Activated CD4-positive, alpha-beta T cell treated with anti-CD3 and anti-CD28 coated beads, Interleukin-2, amount 10 ng/mL, durations not matched to agents 7 days and 5 days (primary cell): Measurements from ENCODE around the gene IAH1. TPM values are rescaled to one million over a fixed set of nuclear protein-coding genes. Genes with fewer than 3 reads are reported as not detected.

Experiments
- CTCF ChIA-PET: fragments of 350-600 bp; sonication (Branson Sonifier 250); formaldehyde crosslinking; loops from one replicate; lab custom pipeline; 2021; ENCODE audit warnings: antibody characterized with exemption; lab: Charles Lee
- POLR2A ChIA-PET: fragments of 350-600 bp; sonication (Branson Sonifier 250); formaldehyde crosslinking; loops from one replicate; lab custom pipeline; 2021; ENCODE audit warnings: antibody characterized with exemption; lab: Charles Lee
- DNase-seq: peaks from one replicate; pipeline ENCODE4 v3.0.0-alpha.2; 2020
- H3K27ac Mint-ChIP-seq: one replicate; pipeline ENCODE4 v1.8.0; 2021; ENCODE audit warnings: mild to moderate bottlenecking, moderate library complexity, mixed read lengths
- H3K27me3 Mint-ChIP-seq: one replicate; pipeline ENCODE4 v1.8.0; 2021; ENCODE audit warnings: mixed read lengths
- H3K36me3 Mint-ChIP-seq: one replicate; pipeline ENCODE4 v1.8.0; 2021; ENCODE audit warnings: low read depth, mixed read lengths
- H3K4me1 Mint-ChIP-seq: one replicate; pipeline ENCODE4 v1.8.0; 2021; ENCODE audit warnings: mixed read lengths
- H3K4me3 Mint-ChIP-seq: one replicate; pipeline ENCODE4 v1.8.0; 2021; ENCODE audit warnings: mild to moderate bottlenecking, moderate library complexity, mixed read lengths
- H3K9me3 Mint-ChIP-seq: one replicate; pipeline ENCODE4 v1.8.0; 2021; ENCODE audit warnings: mixed read lengths
- total RNA-seq, 2 experiments: library from RNA; stranded (reverse); gene quantifications; one replicate each; pipeline ENCODE4 v1.2.3, GENCODE V29; 2021

IAH1 gene
- total RNA-seq, 2 experiments from 2014 or later, result 58.1 to 64.4 TPM

- H3K27me3 Mint-ChIP-seq, result no peaks in the 10 kb centered on the region
- H3K36me3 Mint-ChIP-seq, result peaks cover 29% of the 10 kb centered on the region
- H3K4me1 Mint-ChIP-seq, result peaks cover 8% of the 10 kb centered on the region
- no peaks in the 10 kb centered on the region for H3K9me3 Mint-ChIP-seq
- no peak overlapping the region for H3K4me3 Mint-ChIP-seq
- DNase-seq, result no peak
- POLR2A ChIA-PET, result no interaction called here
- no peak overlapping the region for H3K27ac Mint-ChIP-seq
- CTCF ChIA-PET, result interaction anchor here (0.6 kb wide), 1 partner anchor 321 kb away, joined by 3 read pairs; no protein-coding TSS in a partner anchor
These were observed 13.3 kb upstream of the IAH1 start for GRCh38 chr2:9461079-9461478.

- ChIA-PET CTCF (no interaction called here), POLR2A (no interaction called here)
- Mint-ChIP-seq H3K4me1 (peaks cover 8% of the 10 kb centered on the region), H3K27me3 (no peaks in the 10 kb centered on the region), H3K36me3 (peaks cover 30% of the 10 kb centered on the region), H3K9me3 (no peaks in the 10 kb centered on the region), H3K27ac (no peak overlapping the region), H3K4me3 (no peak overlapping the region)
- DNase-seq, result no peak
These were observed 12.0 kb upstream of the IAH1 start for GRCh38 chr2:9462313-9462712.

- H3K27me3 Mint-ChIP-seq, result no peaks in the 10 kb centered on the region
These were observed 11.3 kb upstream of the IAH1 start for GRCh38 chr2:9462886-9463697.

GRCh38 chr2:9463698-9464034 is 10.7 kb upstream of the IAH1 start:
- Mint-ChIP-seq H3K27ac (peak overlapping the region; percentile 60), H3K4me1 (peaks cover 8% of the 10 kb centered on the region), H3K27me3 (no peaks in the 10 kb centered on the region), H3K36me3 (peaks cover 35% of the 10 kb centered on the region), H3K4me3 (no peak overlapping the region), H3K9me3 (no peaks in the 10 kb centered on the region)
- ChIA-PET POLR2A (no interaction called here), CTCF (no interaction called here)
- DNase-seq, result no peak

More at GRCh38 chr2:9462886-9463697, 11.3 kb upstream of the IAH1 start:
- Mint-ChIP-seq H3K9me3 (no peaks in the 10 kb centered on the region), H3K4me1 (peaks cover 8% of the 10 kb centered on the region), H3K4me3 (no peak overlapping the region), H3K27ac (peak overlapping the region; percentile 21), H3K36me3 (peaks cover 35% of the 10 kb centered on the region)
- ChIA-PET CTCF (no interaction called here), POLR2A (no interaction called here)
- DNase-seq, result no peak

- Mint-ChIP-seq H3K9me3 (no peaks in the 10 kb centered on the region), H3K27me3 (no peaks in the 10 kb centered on the region), H3K4me1 (peaks cover 8% of the 10 kb centered on the region), H3K36me3 (peaks cover 34% of the 10 kb centered on the region), H3K27ac (no peak overlapping the region), H3K4me3 (no peak overlapping the region)
- POLR2A ChIA-PET, result no interaction called here
- CTCF ChIA-PET, result interaction anchor here (1.2 kb wide), 1 partner anchor 18 kb away, joined by 3 read pairs; no protein-coding TSS in a partner anchor
- DNase-seq, result no peak
These were observed 9.2 kb upstream of the IAH1 start for GRCh38 chr2:9465170-9465569.

DNA sequence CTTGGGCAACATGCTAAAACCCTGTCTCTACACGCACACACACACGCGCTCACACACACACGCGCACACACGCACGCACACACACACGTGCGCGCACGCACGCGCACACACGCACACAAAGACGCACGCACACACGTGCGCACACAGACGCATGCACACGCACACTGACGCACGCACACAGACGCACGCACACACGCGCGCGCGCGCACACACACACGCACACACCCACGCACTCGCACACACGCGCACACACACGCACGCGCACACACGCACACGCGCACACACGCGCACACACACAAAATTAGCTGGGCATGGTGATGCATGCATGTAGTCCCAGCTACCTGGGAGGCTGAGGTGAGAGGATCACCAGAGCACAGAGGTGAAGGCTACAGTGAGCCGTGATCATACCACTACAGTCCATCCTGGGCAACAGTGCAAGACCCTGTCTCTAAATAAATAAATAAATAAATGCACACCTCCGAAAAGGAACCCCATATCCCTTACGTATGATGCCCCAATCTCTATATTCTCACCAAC is 8.1 kb upstream of the IAH1 start:
- Mint-ChIP-seq H3K4me1 (peaks cover 8% of the 10 kb centered on the region), H3K9me3 (no peaks in the 10 kb centered on the region), H3K4me3 (no peak overlapping the region), H3K27ac (no peak overlapping the region), H3K27me3 (no peaks in the 10 kb centered on the region), H3K36me3 (peaks cover 33% of the 10 kb centered on the region)
- ChIA-PET POLR2A (no interaction called here), CTCF (no interaction called here)
- no peak for DNase-seq

DNA sequence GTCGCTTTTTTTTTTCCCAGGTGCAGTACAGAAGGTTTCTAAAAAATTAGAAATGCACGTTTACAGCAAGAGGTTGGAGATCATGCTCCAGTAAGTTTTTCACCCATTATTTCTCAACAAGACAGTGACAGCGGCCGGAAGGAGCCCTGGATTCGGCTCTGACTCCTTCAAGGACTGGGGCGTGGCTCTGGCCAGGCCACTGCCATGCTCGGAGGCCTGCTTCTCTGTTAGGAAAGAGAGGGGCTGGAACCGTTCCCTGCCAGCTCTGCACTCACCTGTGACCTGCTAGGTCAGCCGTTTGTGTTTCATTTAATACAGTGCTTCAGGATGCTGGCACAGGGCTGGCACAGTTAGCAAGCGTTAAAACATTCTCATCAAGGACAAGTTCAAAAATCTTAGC is 6.7 kb upstream of the IAH1 start:
- Mint-ChIP-seq H3K9me3 (no peaks in the 10 kb centered on the region), H3K27ac (no peak overlapping the region), H3K4me1 (peaks cover 8% of the 10 kb centered on the region), H3K36me3 (peaks cover 44% of the 10 kb centered on the region), H3K27me3 (no peaks in the 10 kb centered on the region), H3K4me3 (no peak overlapping the region)
- ChIA-PET POLR2A (no interaction called here), CTCF (interaction anchor here (0.6 kb wide), 1 partner anchor 21 kb away, joined by 6 read pairs; no protein-coding TSS in a partner anchor)
- no peak for DNase-seq

GRCh38 chr2:9471206-9471605 is 3.1 kb upstream of the IAH1 start:
- POLR2A ChIA-PET, result no interaction called here
- Mint-ChIP-seq H3K4me3 (no peak overlapping the region), H3K4me1 (peaks cover 22% of the 10 kb centered on the region), H3K27ac (no peak overlapping the region), H3K36me3 (peaks cover 45% of the 10 kb centered on the region), H3K27me3 (no peaks in the 10 kb centered on the region), H3K9me3 (no peaks in the 10 kb centered on the region)
- DNase-seq, result no peak
- CTCF ChIA-PET, result interaction anchor here (0.9 to 1.3 kb wide), 2 partner anchors 9 to 19 kb away, joined by 3 read pairs; no protein-coding TSS in a partner anchor

- H3K4me1 Mint-ChIP-seq, result peaks cover 33% of the 10 kb centered on the region
- ChIA-PET CTCF (interaction anchor here (1.0 kb wide), 1 partner anchor 10 kb away, joined by 3 read pairs; no protein-coding TSS in a partner anchor), POLR2A (no interaction called here)
- peaks cover 3% of the 10 kb centered on the region for H3K9me3 Mint-ChIP-seq
- DNase-seq, result no peak
- H3K27me3 Mint-ChIP-seq, result no peaks in the 10 kb centered on the region
- peak overlapping the region; percentile 14 for H3K27ac Mint-ChIP-seq
- H3K36me3 Mint-ChIP-seq, result peaks cover 50% of the 10 kb centered on the region
- peak overlapping the region; percentile 76 for H3K4me3 Mint-ChIP-seq
These were observed 1.8 kb upstream of the IAH1 start for GRCh38 chr2:9472511-9472910.

DNA sequence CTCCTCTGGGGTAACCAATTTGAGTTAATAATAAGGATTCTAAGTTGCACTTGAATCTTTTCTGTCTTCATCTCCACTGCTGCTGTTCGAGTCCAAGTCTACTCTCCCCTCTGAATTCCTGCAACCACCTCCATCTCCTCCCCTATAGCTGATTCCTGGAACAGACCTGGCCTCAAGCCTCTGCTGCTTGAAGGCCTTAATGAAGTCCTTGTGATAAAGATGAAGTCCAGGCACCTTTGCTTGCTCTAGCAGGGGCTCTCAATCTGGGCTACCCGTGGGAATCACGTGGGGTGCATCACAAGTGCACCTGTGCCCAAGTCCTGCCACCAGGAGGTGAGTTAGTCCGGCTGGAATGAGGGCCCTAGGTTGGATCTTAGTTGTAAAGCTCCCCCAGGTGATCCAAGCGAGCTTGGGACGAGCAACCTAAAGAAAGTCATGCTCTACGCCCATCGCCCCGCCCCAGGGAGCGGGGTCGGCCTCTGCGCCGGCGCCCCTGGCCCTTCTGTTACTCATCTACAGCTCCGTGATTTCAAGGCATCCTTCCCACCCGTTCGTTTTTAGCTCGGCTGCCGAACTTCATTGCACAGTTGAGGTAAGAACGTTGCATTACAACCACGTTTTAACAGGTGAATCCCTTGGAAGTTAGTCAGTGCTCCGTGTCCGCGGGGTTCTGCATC is 905 bp upstream of the IAH1 start:
- H3K4me3 Mint-ChIP-seq, result peak overlapping the region; percentile 76
- no peaks in the 10 kb centered on the region for H3K27me3 Mint-ChIP-seq
- ChIA-PET CTCF (interaction anchor here (0.5 to 2.1 kb wide), 6 partner anchors 8 to 49 kb away, joined by 3 to 6 read pairs (median 3); no protein-coding TSS in a partner anchor), POLR2A (interaction anchor here (1.1 kb wide), 1 partner anchor 83 kb away, joined by 3 read pairs; no protein-coding TSS in a partner anchor)
- peak overlapping the region; percentile 89 for H3K27ac Mint-ChIP-seq
- peaks cover 51% of the 10 kb centered on the region for H3K36me3 Mint-ChIP-seq
- DNase-seq, result peak; percentile 29
- peaks cover 41% of the 10 kb centered on the region for H3K4me1 Mint-ChIP-seq
- H3K9me3 Mint-ChIP-seq, result peaks cover 3% of the 10 kb centered on the region

GRCh38 chr2:9473985-9474360 is 378 bp upstream of the IAH1 start:
- POLR2A ChIA-PET, result interaction anchor here (1.1 kb wide), 1 partner anchor 82 kb away, joined by 3 read pairs; no protein-coding TSS in a partner anchor
- CTCF ChIA-PET, result interaction anchor here (1.0 to 2.1 kb wide), 3 partner anchors 26 to 36 kb away, joined by 3 to 6 read pairs (median 5); no protein-coding TSS in a partner anchor
- H3K36me3 Mint-ChIP-seq, result peaks cover 56% of the 10 kb centered on the region
- H3K4me1 Mint-ChIP-seq, result peaks cover 46% of the 10 kb centered on the region
- peak overlapping the region; percentile 89 for H3K27ac Mint-ChIP-seq
- DNase-seq, result peak; percentile 79
- H3K4me3 Mint-ChIP-seq, result peak overlapping the region; percentile 76
- H3K9me3 Mint-ChIP-seq, result peaks cover 3% of the 10 kb centered on the region
- H3K27me3 Mint-ChIP-seq, result no peaks in the 10 kb centered on the region

GRCh38 chr2:9477914-9478313 is 3.6 kb downstream of the IAH1 start:
- no peak for DNase-seq
- H3K9me3 Mint-ChIP-seq, result peaks cover 3% of the 10 kb centered on the region
- no peaks in the 10 kb centered on the region for H3K27me3 Mint-ChIP-seq
- H3K4me1 Mint-ChIP-seq, result peaks cover 55% of the 10 kb centered on the region
- POLR2A ChIA-PET, result interaction anchor here (0.6 kb wide), 1 partner anchor 77 kb away, joined by 5 read pairs; no protein-coding TSS in a partner anchor
- H3K27ac Mint-ChIP-seq, result no peak overlapping the region
- H3K4me3 Mint-ChIP-seq, result no peak overlapping the region
- CTCF ChIA-PET, result no interaction called here
- H3K36me3 Mint-ChIP-seq, result peaks cover 57% of the 10 kb centered on the region
